ENCODE data around the gene MYOF.

DNA sequence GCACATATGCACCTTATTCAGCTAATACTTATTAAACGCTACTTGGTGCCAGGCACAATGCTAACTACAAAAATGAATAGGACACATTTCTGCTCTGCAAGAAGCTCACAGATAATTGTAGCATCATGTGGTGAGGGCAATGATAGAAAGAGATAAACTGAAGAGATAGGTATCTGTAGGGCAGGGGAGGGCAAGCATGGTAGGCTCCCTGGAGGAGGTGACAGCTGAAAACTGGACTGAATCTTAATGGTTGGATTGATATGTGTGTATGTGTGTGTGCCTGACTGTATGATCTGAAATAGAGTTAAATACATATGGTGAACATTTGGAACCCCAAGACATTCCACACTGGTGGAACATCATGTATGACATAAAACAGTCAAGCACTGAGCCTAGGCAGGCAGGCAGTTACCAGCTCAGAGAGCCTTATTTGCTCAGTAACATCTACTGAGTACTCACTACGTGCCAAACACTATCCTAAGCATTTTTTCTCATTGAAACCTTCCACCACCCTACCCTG lies 9.5 kb upstream of the MYOF start:
- TF ChIP-seq CTCF (IDR thresholded peaks at IDR 0.05 in 2 of 3, conservative IDR thresholded peaks at IDR 0.05 in 1 of 3; ENCODE audit: control insufficient read depth in 2 of 3, extremely low read depth in 1 of 3, insufficient read depth in 1 of 3, low read depth in 3 of 3, low read length in 3 of 3) = no peak
- TF ChIP-seq RAD21 (IDR thresholded peaks at IDR 0.05; ENCODE audit: insufficient read depth, low read depth, low read length) = no peak
- no peak for TF ChIP-seq DPF2 (IDR thresholded peaks at IDR 0.05)

Measured in GM12878 (cell line).